ENCODE measurements around the gene SLC44A3. TPM values are rescaled to one million over a fixed set of nuclear protein-coding genes. Genes with fewer than 3 reads are reported as not detected.

SLC44A3 gene
- total RNA-seq, 5 donors from 2014 or later (not counting 1 experiment from before 2014, with no cell fraction given): 0.30 to 0.99 (median 0.74) TPM; not detected in 1

DNA sequence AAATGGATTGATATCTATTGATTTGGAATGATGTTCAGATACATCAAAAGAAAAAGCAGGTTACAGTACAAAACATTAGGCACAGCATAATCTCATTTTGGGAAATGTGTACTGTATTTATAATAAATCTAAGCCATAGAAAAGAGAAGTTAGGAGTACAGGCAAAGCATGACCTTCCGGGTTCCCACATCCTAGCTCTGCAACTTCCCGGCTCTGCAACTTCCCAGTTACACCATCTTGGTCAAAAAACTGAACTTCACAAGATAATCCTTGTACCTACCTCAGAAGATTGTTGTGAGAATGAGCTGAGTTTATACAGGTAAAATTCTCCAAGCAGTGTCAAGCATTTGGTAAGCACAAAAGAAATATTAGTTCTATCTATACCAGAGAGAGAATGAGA lies 21.7 kb upstream of the SLC44A3 start:
- Mint-ChIP-seq H3K4me3 (no peak overlapping the region), H3K27ac (no peak overlapping the region), H3K27me3 (no peaks in the 10 kb centered on the region), H3K4me1 (peaks cover 7 to 19% (median 16%) of the 10 kb centered on the region in 3 donors), H3K36me3 (no peaks in the 10 kb centered on the region), H3K9me3 (no peaks in the 10 kb centered on the region)
- POLR2A ChIA-PET: interaction anchor here in 1 of 2 donors (0.5 kb wide), 1 partner anchor 163 kb away, joined by 3 read pairs; no protein-coding TSS in a partner anchor
- no CpG with 5 or more reads among the region's 2 CpGs for WGBS (ENCODE audit: insufficient coverage)
- peaks cover 0 to 2% of the 10 kb centered on the region in 2 experiments for H3K4me1 ChIP-seq (ENCODE audit: control insufficient read depth in 1 of 2, extremely low read depth in 1 of 2, insufficient read depth in 2 of 2, low read length in 2 of 2)
- no peaks in the 10 kb centered on the region for H3K36me3 ChIP-seq (ENCODE audit: control insufficient read depth in 2 of 2, extremely low read depth in 1 of 2, insufficient read depth in 1 of 2, low read length in 1 of 2)
- CTCF ChIA-PET: interaction anchor here in 1 of 2 donors (0.6 kb wide), 1 partner anchor 39 kb away, joined by 3 read pairs; no protein-coding TSS in a partner anchor
- ATAC-seq (replicated peaks in 1 of 4) (no peak), DNase-seq (no peak)
- H3K4me3 ChIP-seq (ENCODE audit: control insufficient read depth in 1 of 2, extremely low read depth in 1 of 2, low read length in 1 of 2): no peak overlapping the region
- no peaks in the 10 kb centered on the region for H3K9me3 ChIP-seq
- H3K27ac ChIP-seq (ENCODE audit: low read length): no peak overlapping the region
- no peaks in the 10 kb centered on the region for H3K27me3 ChIP-seq (replicated peaks in 1 of 2; ENCODE audit: control insufficient read depth in 2 of 2, extremely low read depth in 1 of 2, insufficient read depth in 2 of 2, low read length in 1 of 2)

DNA sequence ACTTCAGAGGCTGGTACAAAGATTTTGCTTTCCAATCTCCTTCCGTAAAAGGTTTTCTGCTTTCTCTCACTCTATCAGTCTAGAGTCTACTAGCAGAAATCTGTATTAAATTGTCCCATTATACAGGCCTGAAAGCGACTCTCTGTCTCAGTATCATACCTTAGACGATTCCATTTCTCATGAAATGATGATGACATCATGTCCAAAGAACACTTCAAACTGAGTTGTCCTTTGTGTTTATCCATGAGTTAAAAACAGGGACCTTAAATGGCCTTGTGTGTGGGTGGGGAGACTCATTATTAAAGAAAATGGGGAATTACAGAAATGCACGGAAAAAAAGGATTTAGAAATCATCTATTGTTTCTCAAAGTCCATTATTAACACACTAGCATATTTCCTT lies 21.0 kb upstream of the SLC44A3 start:
- H3K27me3 ChIP-seq (replicated peaks in 1 of 2; ENCODE audit: control insufficient read depth in 2 of 2, extremely low read depth in 1 of 2, insufficient read depth in 2 of 2, low read length in 1 of 2): no peaks in the 10 kb centered on the region
- H3K27me3 Mint-ChIP-seq: no peaks in the 10 kb centered on the region
- H3K27ac Mint-ChIP-seq: no peak overlapping the region
- ChIA-PET CTCF (no interaction called here), POLR2A (no interaction called here)
- no peaks in the 10 kb centered on the region for H3K9me3 ChIP-seq
- H3K36me3 ChIP-seq (ENCODE audit: control insufficient read depth in 2 of 2, extremely low read depth in 1 of 2, insufficient read depth in 1 of 2, low read length in 1 of 2): no peaks in the 10 kb centered on the region
- peaks cover 7 to 19% (median 16%) of the 10 kb centered on the region in 3 donors for H3K4me1 Mint-ChIP-seq
- DNase-seq: no peak
- no peaks in the 10 kb centered on the region for H3K9me3 Mint-ChIP-seq
- H3K27ac ChIP-seq (ENCODE audit: low read length): no peak overlapping the region
- no peaks in the 10 kb centered on the region for H3K36me3 Mint-ChIP-seq
- no peak overlapping the region for H3K4me3 ChIP-seq (ENCODE audit: control insufficient read depth in 1 of 2, extremely low read depth in 1 of 2, low read length in 1 of 2)
- peaks cover 0 to 2% of the 10 kb centered on the region in 2 experiments for H3K4me1 ChIP-seq (ENCODE audit: control insufficient read depth in 1 of 2, extremely low read depth in 1 of 2, insufficient read depth in 2 of 2, low read length in 2 of 2)
- no peak for ATAC-seq (replicated peaks in 1 of 4)
- H3K4me3 Mint-ChIP-seq: no peak overlapping the region
- WGBS (ENCODE audit: insufficient coverage): 80% methylated on average over 1 of the region's 4 CpGs

DNA sequence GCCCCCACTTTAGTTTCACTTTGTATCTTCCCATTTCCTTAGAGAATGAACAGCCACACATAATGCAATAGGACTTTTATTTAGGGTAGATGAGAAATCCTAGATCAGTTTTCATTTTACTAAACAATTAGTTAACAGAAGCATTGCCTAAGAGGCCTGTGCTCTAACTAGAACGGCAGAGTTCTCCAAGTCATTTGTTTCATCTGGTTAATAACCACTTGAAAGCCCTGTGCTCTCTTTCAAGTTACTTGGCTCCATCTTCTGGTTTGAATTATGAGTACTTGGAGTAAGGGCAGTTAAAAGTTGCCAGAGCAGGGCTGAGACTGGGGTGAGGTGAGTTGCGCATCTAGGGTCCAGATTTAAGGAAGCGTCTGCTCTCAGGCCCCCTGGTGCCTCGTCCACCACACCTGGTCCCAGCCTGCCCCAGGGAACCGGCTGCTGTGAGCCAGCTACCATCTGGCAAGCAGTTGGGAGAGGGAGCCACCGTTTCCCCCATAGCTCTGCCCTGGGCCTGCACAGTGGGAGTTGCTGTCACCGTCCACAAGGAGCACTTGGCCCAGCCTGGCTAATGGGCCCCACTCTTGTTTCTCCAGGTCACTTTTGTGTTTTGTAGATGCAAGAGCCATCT lies 18.1 kb upstream of the SLC44A3 start:
- Mint-ChIP-seq H3K27ac (no peak overlapping the region), H3K36me3 (no peaks in the 10 kb centered on the region), H3K4me3 (no peak overlapping the region), H3K27me3 (peaks cover 3 to 8% of the 10 kb centered on the region in 2 donors), H3K9me3 (no peaks in the 10 kb centered on the region), H3K4me1 (peaks cover 7 to 15% (median 9%) of the 10 kb centered on the region in 3 donors)
- POLR2A ChIA-PET: interaction anchor here in 1 of 2 donors (0.6 kb wide), 1 partner anchor 1945 kb away, joined by 9 read pairs; no protein-coding TSS in a partner anchor
- Histone ChIP-seq H3K4me1 (ENCODE audit: control insufficient read depth in 1 of 2, extremely low read depth in 1 of 2, insufficient read depth in 2 of 2, low read length in 2 of 2) (peaks cover 0 to 7% of the 10 kb centered on the region in 2 experiments), H3K27me3 (replicated peaks in 1 of 2; ENCODE audit: control insufficient read depth in 2 of 2, extremely low read depth in 1 of 2, insufficient read depth in 2 of 2, low read length in 1 of 2) (peaks cover 0 to 2% of the 10 kb centered on the region in 2 experiments), H3K36me3 (ENCODE audit: control insufficient read depth in 2 of 2, extremely low read depth in 1 of 2, insufficient read depth in 1 of 2, low read length in 1 of 2) (no peaks in the 10 kb centered on the region), H3K4me3 (ENCODE audit: control insufficient read depth in 1 of 2, extremely low read depth in 1 of 2, low read length in 1 of 2) (no peak overlapping the region), H3K27ac (ENCODE audit: low read length) (no peak overlapping the region), H3K9me3 (no peaks in the 10 kb centered on the region)
- 67% methylated on average over 6 of the region's 7 CpGs for WGBS (ENCODE audit: insufficient coverage)
- ATAC-seq (replicated peaks in 1 of 4): peak in 3 of 4 experiments; percentile 40 to 53 (median 41)
- CTCF ChIA-PET: interaction anchor here in 1 of 2 donors (0.8 kb wide), 1 partner anchor 321 kb away, joined by 3 read pairs; no protein-coding TSS in a partner anchor
- DNase-seq: peak in 1 of 35 experiments; percentile 20

DNA sequence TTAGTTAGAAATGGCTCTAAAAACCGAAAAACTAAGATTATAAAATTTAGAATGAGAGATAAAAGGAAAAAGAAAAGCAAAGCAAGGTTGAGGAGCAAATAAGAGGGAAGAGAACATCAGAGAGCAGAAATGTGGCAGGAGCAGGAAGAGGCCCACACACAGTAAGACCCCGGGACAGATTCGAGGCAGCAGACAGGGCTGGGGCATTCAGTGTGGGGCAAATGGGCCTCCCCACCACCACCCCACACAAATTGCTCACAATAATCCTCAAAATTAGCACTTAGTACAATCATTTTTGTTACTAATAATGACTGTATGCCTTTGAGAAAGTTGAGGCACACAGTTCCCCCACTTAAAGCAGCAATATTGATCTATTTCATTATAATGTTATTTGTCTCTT lies 17.1 kb upstream of the SLC44A3 start:
- no peaks in the 10 kb centered on the region for H3K36me3 ChIP-seq (ENCODE audit: control insufficient read depth in 2 of 2, extremely low read depth in 1 of 2, insufficient read depth in 1 of 2, low read length in 1 of 2)
- H3K36me3 Mint-ChIP-seq: no peaks in the 10 kb centered on the region
- peaks cover 7 to 17% (median 9%) of the 10 kb centered on the region in 3 donors for H3K4me1 Mint-ChIP-seq
- WGBS (ENCODE audit: insufficient coverage): 83% methylated on average over 1 of the region's 3 CpGs
- ATAC-seq (replicated peaks in 1 of 4) (no peak), DNase-seq (no peak)
- CTCF ChIA-PET: interaction anchor here in 1 of 2 donors (1.1 to 1.4 kb wide), 2 partner anchors 316 to 334 kb away, joined by 3 to 4 read pairs; no protein-coding TSS in a partner anchor
- no peaks in the 10 kb centered on the region for H3K9me3 ChIP-seq
- H3K27ac ChIP-seq (ENCODE audit: low read length): no peak overlapping the region
- POLR2A ChIA-PET: no interaction called here
- H3K9me3 Mint-ChIP-seq: no peaks in the 10 kb centered on the region
- H3K27ac Mint-ChIP-seq: no peak overlapping the region
- peaks cover 3 to 9% of the 10 kb centered on the region in 2 donors for H3K27me3 Mint-ChIP-seq
- no peak overlapping the region for H3K4me3 ChIP-seq (ENCODE audit: control insufficient read depth in 1 of 2, extremely low read depth in 1 of 2, low read length in 1 of 2)
- H3K27me3 ChIP-seq (replicated peaks in 1 of 2; ENCODE audit: control insufficient read depth in 2 of 2, extremely low read depth in 1 of 2, insufficient read depth in 2 of 2, low read length in 1 of 2): peaks cover 0 to 9% of the 10 kb centered on the region in 2 experiments
- no peak overlapping the region for H3K4me3 Mint-ChIP-seq
- H3K4me1 ChIP-seq (ENCODE audit: control insufficient read depth in 1 of 2, extremely low read depth in 1 of 2, insufficient read depth in 2 of 2, low read length in 2 of 2): peaks cover 5 to 9% of the 10 kb centered on the region in 2 experiments

DNA sequence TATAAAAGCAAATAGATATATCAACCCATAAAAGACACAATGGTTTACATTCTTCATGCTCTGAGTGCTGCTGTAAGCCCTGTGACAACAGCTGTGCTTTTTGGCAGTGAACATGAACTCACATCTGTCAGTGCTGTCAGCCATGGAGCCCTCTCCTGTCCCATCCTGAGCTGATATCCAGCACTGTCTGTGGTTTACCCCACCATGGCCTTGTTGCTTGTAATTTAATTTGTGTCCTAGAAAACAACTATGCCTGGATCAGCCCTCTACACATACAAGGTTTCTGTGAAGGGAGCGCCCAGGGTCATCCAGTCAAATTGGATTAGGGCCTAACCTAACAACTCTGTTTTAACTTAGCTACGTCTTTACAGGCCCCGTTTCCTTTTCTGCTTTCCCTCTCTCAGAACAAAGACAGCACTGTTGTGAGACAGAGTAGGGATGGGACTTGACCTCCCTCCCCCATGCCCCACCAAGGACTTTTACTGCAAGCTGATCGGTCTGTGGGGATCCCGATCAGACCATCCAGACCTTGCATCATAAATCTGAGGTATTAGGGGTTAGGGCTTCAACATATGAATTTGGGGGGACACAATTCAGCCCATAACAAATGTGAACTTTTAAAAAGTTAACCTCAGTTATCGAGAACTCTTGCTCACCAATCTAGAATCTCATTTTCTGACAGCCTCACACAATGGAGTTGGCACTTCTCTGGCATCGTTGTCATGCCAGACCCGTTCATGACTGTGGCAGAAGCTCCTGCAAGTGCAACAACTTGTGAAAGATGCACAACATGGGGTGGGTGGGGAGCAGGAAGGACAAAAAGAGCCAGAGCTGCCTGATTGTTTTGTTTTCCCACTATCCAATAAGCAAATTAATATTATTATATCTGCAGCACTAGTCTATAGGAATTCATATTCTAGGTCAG lies 16.4 kb upstream of the SLC44A3 start:
- H3K36me3 ChIP-seq (ENCODE audit: control insufficient read depth in 2 of 2, extremely low read depth in 1 of 2, insufficient read depth in 1 of 2, low read length in 1 of 2): no peaks in the 10 kb centered on the region
- no peak overlapping the region for H3K27ac ChIP-seq (ENCODE audit: low read length)
- no peaks in the 10 kb centered on the region for H3K36me3 Mint-ChIP-seq
- WGBS (ENCODE audit: insufficient coverage): 100% methylated on average over 1 of the region's 8 CpGs
- POLR2A ChIA-PET: no interaction called here
- no peak overlapping the region for H3K4me3 Mint-ChIP-seq
- H3K9me3 Mint-ChIP-seq: no peaks in the 10 kb centered on the region
- CTCF ChIA-PET: interaction anchor here (0.6 to 2.8 kb wide), 7 partner anchors 14 to 778 kb away, joined by 3 to 28 read pairs (median 8); no protein-coding TSS in a partner anchor
- H3K27me3 ChIP-seq (replicated peaks in 1 of 2; ENCODE audit: control insufficient read depth in 2 of 2, extremely low read depth in 1 of 2, insufficient read depth in 2 of 2, low read length in 1 of 2): peaks cover 0 to 9% of the 10 kb centered on the region in 2 experiments
- H3K4me1 ChIP-seq (ENCODE audit: control insufficient read depth in 1 of 2, extremely low read depth in 1 of 2, insufficient read depth in 2 of 2, low read length in 2 of 2): peaks cover 5 to 13% of the 10 kb centered on the region in 2 experiments
- H3K27me3 Mint-ChIP-seq: peaks cover 3 to 9% of the 10 kb centered on the region in 2 donors
- no peaks in the 10 kb centered on the region for H3K9me3 ChIP-seq
- peaks cover 7 to 22% (median 12%) of the 10 kb centered on the region in 3 donors for H3K4me1 Mint-ChIP-seq
- H3K27ac Mint-ChIP-seq: no peak overlapping the region
- H3K4me3 ChIP-seq (ENCODE audit: control insufficient read depth in 1 of 2, extremely low read depth in 1 of 2, low read length in 1 of 2): no peak overlapping the region
- ATAC-seq (replicated peaks in 1 of 4) (no peak), DNase-seq (no peak)

DNA sequence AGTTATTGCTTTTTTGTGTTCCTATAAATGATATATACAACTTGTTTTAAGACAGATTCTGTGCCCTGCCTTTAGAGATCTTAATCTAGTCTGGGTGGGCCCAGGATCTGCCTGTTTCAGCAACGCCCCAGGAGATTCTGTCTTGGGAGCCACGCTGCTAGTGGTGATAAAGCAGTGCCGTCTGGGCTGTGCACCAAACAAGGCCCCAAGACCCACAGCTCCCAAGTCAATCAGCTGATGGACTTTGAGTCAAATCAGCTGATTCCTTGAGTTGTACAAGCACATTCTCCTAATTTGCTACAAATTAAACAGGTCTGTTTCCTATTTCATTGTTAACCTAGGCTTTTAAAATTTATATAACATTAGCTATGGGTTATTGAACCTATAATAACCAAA lies 15.7 kb upstream of the SLC44A3 start:
- no peak overlapping the region for H3K27ac ChIP-seq (ENCODE audit: low read length)
- Mint-ChIP-seq H3K9me3 (no peaks in the 10 kb centered on the region), H3K27ac (no peak overlapping the region), H3K4me3 (no peak overlapping the region), H3K4me1 (peaks cover 7 to 25% (median 14%) of the 10 kb centered on the region in 3 donors), H3K36me3 (no peaks in the 10 kb centered on the region), H3K27me3 (peaks cover 3 to 9% of the 10 kb centered on the region in 2 donors)
- WGBS (ENCODE audit: insufficient coverage): no CpG with 5 or more reads among the region's 3 CpGs
- peaks cover 0 to 9% of the 10 kb centered on the region in 2 experiments for H3K27me3 ChIP-seq (replicated peaks in 1 of 2; ENCODE audit: control insufficient read depth in 2 of 2, extremely low read depth in 1 of 2, insufficient read depth in 2 of 2, low read length in 1 of 2)
- H3K36me3 ChIP-seq (ENCODE audit: control insufficient read depth in 2 of 2, extremely low read depth in 1 of 2, insufficient read depth in 1 of 2, low read length in 1 of 2): no peaks in the 10 kb centered on the region
- H3K9me3 ChIP-seq: no peaks in the 10 kb centered on the region
- H3K4me3 ChIP-seq (ENCODE audit: control insufficient read depth in 1 of 2, extremely low read depth in 1 of 2, low read length in 1 of 2): no peak overlapping the region
- ChIA-PET POLR2A (no interaction called here), CTCF (interaction anchor here (1.2 to 2.8 kb wide), 7 partner anchors 13 to 779 kb away, joined by 3 to 28 read pairs (median 9); no protein-coding TSS in a partner anchor)
- no peak for ATAC-seq (replicated peaks in 1 of 4)
- no peak for DNase-seq
- H3K4me1 ChIP-seq (ENCODE audit: control insufficient read depth in 1 of 2, extremely low read depth in 1 of 2, insufficient read depth in 2 of 2, low read length in 2 of 2): peaks cover 5 to 13% of the 10 kb centered on the region in 2 experiments
